Measurements from ENCODE around the gene IFNL1. TPM values are rescaled to one million over a fixed set of nuclear protein-coding genes. Genes with fewer than 3 reads are reported as not detected.

The IFNL1 gene
- total RNA-seq (2022; extraction: Qiagen RNA extraction; ENCODE audit: low read depth) = 0.15 to 0.28 TPM (median 0.27 TPM) in 3 of 5 replicates, not detected in the others

GRCh38 chr19:39296055-39296645, at the start of gene IFNL1:
IFNL1 (plus strand) TSS chr19:39296407; CDS start chr19:39296422, 15 bp downstream.

GRCh38 chr19:39248806-39249205, 47.4 kb upstream of the IFNL1 start, which contains the start of gene IFNL4:
IFNL4 (minus strand) TSS chr19:39248856.

GRCh38 chr19:39268085-39268484, 28.1 kb upstream of the IFNL1 start, which contains the start of gene IFNL2:
IFNL2 (plus strand) TSS chr19:39268396; CDS start chr19:39268569, 173 bp downstream.

GRCh38 chr19:39341719-39342604, 45.8 kb downstream of the IFNL1 start, which contains the start of gene SAMD4B:
SAMD4B (plus strand) TSS chr19:39342421; CDS start chr19:39356894, 14,473 bp downstream.

Other genes starting within 250 kb of the IFNL1 start
- 0.09 to 0.23 TPM (median 0.16 TPM) in 4 of 5 replicates, not detected in the other for gene ACP7, start 212.0 kb upstream of the IFNL1 start, total RNA-seq (2022; extraction: Qiagen RNA extraction; ENCODE audit: low read depth)
- 85.3 to 143 TPM (median 108 TPM) in 5 replicates for gene PAK4, start 170.6 kb upstream of the IFNL1 start, total RNA-seq (2022; extraction: Qiagen RNA extraction; ENCODE audit: low read depth)
- 0.76 to 2.2 TPM (median 1.7 TPM) in 5 replicates for gene NCCRP1, start 99.4 kb upstream of the IFNL1 start, total RNA-seq (2022; extraction: Qiagen RNA extraction; ENCODE audit: low read depth)
- gene SYCN, start 92.1 kb upstream of the IFNL1 start, total RNA-seq (2022; extraction: Qiagen RNA extraction; ENCODE audit: low read depth) = not detected in 5 replicates
- gene IFNL3, start 51.4 kb upstream of the IFNL1 start, total RNA-seq (2022; extraction: Qiagen RNA extraction; ENCODE audit: low read depth) = 0.19 TPM in 1 of 5 replicates, not detected in the others
- not detected in 5 replicates for gene IFNL4, start 47.6 kb upstream of the IFNL1 start, total RNA-seq (2022; extraction: Qiagen RNA extraction; ENCODE audit: low read depth)
- not detected in 5 replicates for gene IFNL2, start 28.0 kb upstream of the IFNL1 start, total RNA-seq (2022; extraction: Qiagen RNA extraction; ENCODE audit: low read depth)
- 7.6 to 14.2 TPM (median 10.9 TPM) in 5 replicates for gene LRFN1, start 24.5 kb downstream of the IFNL1 start, total RNA-seq (2022; extraction: Qiagen RNA extraction; ENCODE audit: low read depth)
- gene GMFG, start 39.6 kb downstream of the IFNL1 start, total RNA-seq (2022; extraction: Qiagen RNA extraction; ENCODE audit: low read depth) = 0.24 to 0.83 TPM (median 0.45 TPM) in 5 replicates
- gene SAMD4B, start 46.0 kb downstream of the IFNL1 start, total RNA-seq (2022; extraction: Qiagen RNA extraction; ENCODE audit: low read depth) = 124 to 189 TPM (median 173 TPM) in 5 replicates
- gene PAF1, start 94.7 kb downstream of the IFNL1 start, total RNA-seq (2022; extraction: Qiagen RNA extraction; ENCODE audit: low read depth) = 62.8 to 77.0 TPM (median 70.6 TPM) in 5 replicates
- gene MED29, start 95.0 kb downstream of the IFNL1 start, total RNA-seq (2022; extraction: Qiagen RNA extraction; ENCODE audit: low read depth) = 64.5 to 67.1 TPM (median 65.6 TPM) in 5 replicates
- gene ZFP36, start 110.4 kb downstream of the IFNL1 start, total RNA-seq (2022; extraction: Qiagen RNA extraction; ENCODE audit: low read depth) = 52.1 to 60.7 TPM (median 57.1 TPM) in 5 replicates
- 38.8 to 65.0 TPM (median 54.8 TPM) in 5 replicates for gene PLEKHG2, start 116.3 kb downstream of the IFNL1 start, total RNA-seq (2022; extraction: Qiagen RNA extraction; ENCODE audit: low read depth)
- gene RPS16, start 139.5 kb downstream of the IFNL1 start, total RNA-seq (2022; extraction: Qiagen RNA extraction; ENCODE audit: low read depth) = 6,546 to 7,499 TPM (median 7,130 TPM) in 5 replicates
- 175 to 216 TPM (median 185 TPM) in 5 replicates for gene SUPT5H, start 149.2 kb downstream of the IFNL1 start, total RNA-seq (2022; extraction: Qiagen RNA extraction; ENCODE audit: low read depth)
- 173 to 234 TPM (median 221 TPM) in 5 replicates for gene TIMM50, start 184.4 kb downstream of the IFNL1 start, total RNA-seq (2022; extraction: Qiagen RNA extraction; ENCODE audit: low read depth)
- gene DLL3, start 202.5 kb downstream of the IFNL1 start, total RNA-seq (2022; extraction: Qiagen RNA extraction; ENCODE audit: low read depth) = 4.9 to 10.9 TPM (median 10.4 TPM) in 5 replicates
- not detected in 5 replicates for gene SELENOV, start 218.7 kb downstream of the IFNL1 start, total RNA-seq (2022; extraction: Qiagen RNA extraction; ENCODE audit: low read depth)
- 6.4 to 12.9 TPM (median 7.5 TPM) in 5 replicates for gene EID2B, start 236.4 kb downstream of the IFNL1 start, total RNA-seq (2022; extraction: Qiagen RNA extraction; ENCODE audit: low read depth)
- 35.7 to 47.6 TPM (median 43.3 TPM) in 5 replicates for gene EID2, start 243.8 kb downstream of the IFNL1 start, total RNA-seq (2022; extraction: Qiagen RNA extraction; ENCODE audit: low read depth)